Measurements from ENCODE around the gene NMRAL1.
A peak's percentile ranks its signal among the peaks of the same experiment; 100 is the strongest.

The NMRAL1 gene

GRCh38 chr16:4515611-4516233 is 41.3 kb upstream of the NMRAL1 start:
- POLR2A ChIA-PET: no interaction called here
- CTCF ChIA-PET: interaction anchor here (0.6 to 1.8 kb wide), 10 partner anchors 10 to 440 kb away, joined by 3 to 8 read pairs (median 4); no protein-coding TSS in a partner anchor
- no peak overlapping the region for H3K4me3 ChIP-seq (ENCODE audit: low read depth, low read length)
- TF ChIP-seq WT1 (tag by site-specific recombination; IDR thresholded peaks at IDR 0.05) (no peak), ZBTB26 (tag by site-specific recombination; optimal IDR thresholded peaks at IDR 0.05) (no peak), BCL6B (tag by site-specific recombination; IDR thresholded peaks at IDR 0.05) (no peak), ZNF302 (tag by site-specific recombination; IDR thresholded peaks at IDR 0.05; ENCODE audit: low read depth) (no peak), ZNF140 (tag by site-specific recombination; IDR thresholded peaks at IDR 0.05) (peak; percentile 94)
- peaks cover 0 to 43% of the 10 kb centered on the region in 2 experiments; a peak in 2 of 3 replicates for H3K36me3 ChIP-seq (ENCODE audit: control insufficient read depth in 2 of 2, insufficient read depth in 1 of 2, low read length in 2 of 2)
- H3K9me3 ChIP-seq (ENCODE audit: control insufficient read depth, insufficient read depth, low read depth, low read length): no peaks in the 10 kb centered on the region
- H3K4me1 ChIP-seq (ENCODE audit: control insufficient read depth, insufficient read depth, low read length): no peaks in the 10 kb centered on the region
- no peak overlapping the region for H3K27ac ChIP-seq (ENCODE audit: extremely low read depth, low read depth, low read length)

- Histone ChIP-seq H3K4me1 (ENCODE audit: control insufficient read depth, insufficient read depth, low read length) (no peaks in the 10 kb centered on the region), H3K27ac (ENCODE audit: extremely low read depth, low read depth, low read length) (no peak overlapping the region), H3K4me3 (ENCODE audit: low read depth, low read length) (no peak overlapping the region), H3K9me3 (ENCODE audit: control insufficient read depth, insufficient read depth, low read depth, low read length) (no peaks in the 10 kb centered on the region), H3K36me3 (ENCODE audit: control insufficient read depth in 2 of 2, insufficient read depth in 1 of 2, low read length in 2 of 2) (peaks cover 0 to 51% of the 10 kb centered on the region in 2 experiments; a peak in 2 of 3 replicates)
- TF ChIP-seq ZNF501 (tag by site-specific recombination; IDR thresholded peaks at IDR 0.05) (no peak), ZNF664 (tag by site-specific recombination; IDR thresholded peaks at IDR 0.05) (no peak), RBAK (tag by site-specific recombination; IDR thresholded peaks at IDR 0.05) (no peak), GLIS2 (tag by site-specific recombination; IDR thresholded peaks at IDR 0.05) (no peak), ZNF792 (tag by site-specific recombination; IDR thresholded peaks at IDR 0.05) (no peak), ZNF677 (tag by site-specific recombination; IDR thresholded peaks at IDR 0.05) (no peak), EGR2 (tag by site-specific recombination; IDR thresholded peaks at IDR 0.05; ENCODE audit: low read depth) (no peak), ZNF785 (tag by site-specific recombination; IDR thresholded peaks at IDR 0.05) (no peak)
- POLR2A ChIA-PET: no interaction called here
- CTCF ChIA-PET: interaction anchor here (0.6 to 1.9 kb wide), 10 partner anchors 9 to 511 kb away, joined by 3 to 8 read pairs (median 3); no protein-coding TSS in a partner anchor
Measured at GRCh38 chr16:4514606-4515005, 40.2 kb upstream of the NMRAL1 start.

GRCh38 chr16:4513881-4514280 is 39.5 kb upstream of the NMRAL1 start:
- TF ChIP-seq ZNF514 (tag by site-specific recombination; IDR thresholded peaks at IDR 0.05): no peak
- no peak for TF ChIP-seq ZNF341 (tag by site-specific recombination; IDR thresholded peaks at IDR 0.05; ENCODE audit: low read depth)
- no peak for TF ChIP-seq BCL6B (tag by site-specific recombination; IDR thresholded peaks at IDR 0.05)
- TF ChIP-seq ZNF692 (tag by site-specific recombination; IDR thresholded peaks at IDR 0.05): no peak
- TF ChIP-seq ZIC2 (tag by site-specific recombination; IDR thresholded peaks at IDR 0.05): 0 out of 2 replicates have a peak, but pooled peaks have one; percentile 7
- TF ChIP-seq MEIS1 (CRISPR knock-in tag; IDR thresholded peaks at IDR 0.05; ENCODE audit: borderline replicate concordance): no peak

More at GRCh38 chr16:4513881-4514280, 39.5 kb upstream of the NMRAL1 start:
- no peak overlapping the region for H3K27ac ChIP-seq (ENCODE audit: extremely low read depth, low read depth, low read length)
- H3K4me3 ChIP-seq (ENCODE audit: low read depth, low read length): no peak overlapping the region
- no peaks in the 10 kb centered on the region for H3K9me3 ChIP-seq (ENCODE audit: control insufficient read depth, insufficient read depth, low read depth, low read length)
- ChIA-PET CTCF (interaction anchor here (0.7 to 1.9 kb wide), 4 partner anchors 37 to 512 kb away, joined by 3 to 6 read pairs (median 4); no protein-coding TSS in a partner anchor), POLR2A (interaction anchor here (0.5 kb wide), 1 partner anchor 111 kb away, joined by 5 read pairs; no protein-coding TSS in a partner anchor)
- H3K36me3 ChIP-seq (ENCODE audit: control insufficient read depth in 2 of 2, insufficient read depth in 1 of 2, low read length in 2 of 2): peaks cover 0 to 58% of the 10 kb centered on the region in 2 experiments; a peak in 2 of 3 replicates
- no peaks in the 10 kb centered on the region for H3K4me1 ChIP-seq (ENCODE audit: control insufficient read depth, insufficient read depth, low read length)

All from HEK293 (cell line).